Prostate gland (tissue), 2 donors: ENCODE measurements around the gene RNF128. TPM values are rescaled to one million over a fixed set of nuclear protein-coding genes. Genes with fewer than 3 reads are reported as not detected.

Experiments
- DNase-seq: peaks from one replicate; pipeline ENCODE4 v3.0.0-alpha.2; 2019; ENCODE audit warnings: low spot score
- H3K27ac ChIP-seq, 2 donors: fragments of 200-600 bp; sonication (generic); 2 replicates each; pipeline ENCODE4 v1.5.1; 2017 to 2019
- H3K27me3 ChIP-seq: fragments of 200-600 bp; sonication (generic); replicated peaks from 2 replicates; pipeline ENCODE4 v1.5.1; 2019; ENCODE audit not compliant: insufficient read depth
- H3K36me3 ChIP-seq, 2 donors: fragments of 200-600 bp; sonication (generic); 1 replicate in 1 of 2; 2 replicates in 1 of 2; pipeline versions ENCODE4 v1.5.1 to v1.8.1; 2017 to 2019
- H3K4me1 ChIP-seq: fragments of 200-600 bp; sonication (generic); replicated peaks from 2 replicates; pipeline ENCODE4 v1.5.1; 2019
- H3K4me3 ChIP-seq, 2 donors: fragments of 200-600 bp; sonication (generic); 2 replicates each; pipeline ENCODE4 v1.5.1; 2017 to 2019
- H3K9me3 ChIP-seq: fragments of 200-600 bp; sonication (generic); 2 replicates; pipeline ENCODE4 v1.5.1; 2017
- CTCF ChIP-seq, 4 experiments: fragments of 200-600 bp in 2 of 4; fragments of 450-650 bp in 2 of 4; sonication (generic) in 2 of 4; IDR thresholded peaks; 1 replicate in 3 of 4; 2 replicates in 1 of 4; pipeline ENCODE4 v1.5.1; 2016 to 2019; ENCODE audit warnings: antibody characterized with exemption in 4 of 4, mild to moderate bottlenecking in 2 of 4, moderate library complexity in 2 of 4
- POLR2A ChIP-seq: fragments of 450-650 bp; IDR thresholded peaks from one replicate; pipeline ENCODE4 v1.6.1; 2016; ENCODE audit warnings: antibody characterized with exemption, mild to moderate bottlenecking
- POLR2AphosphoS5 ChIP-seq: sonication (generic); formaldehyde crosslinking; IDR thresholded peaks from one replicate; pipeline ENCODE4 v1.6.1; 2017; ENCODE audit warnings: antibody characterized with exemption
- WGBS: methylation state at CpG from one replicate; pipeline ENCODE4 v1.1.5; 2018; 5-methylcytosine and 5-hydroxymethylcytosine counted together
- intact Hi-C: fragments of 100-400 bp; cut with DNase I; formaldehyde crosslinking; loops from one replicate; pipeline ENCODE4 v1.14.2; 2022
- total RNA-seq, 2 donors: library from RNA; depleted of rRNA; stranded (reverse); fragments of >200 nt; gene quantifications; one replicate each; pipeline ENCODE4 v1.1.0, GENCODE V29; 2016

Gene RNF128
- total RNA-seq, 2 donors from 2014 or later, result 1.9 to 10.5 TPM

GRCh38 chrX:106725931-106726330, 570 bp upstream of the RNF128 start:
- intact Hi-C loops, result no loop called here
- H3K27me3 ChIP-seq, result no peaks in the 10 kb centered on the region
- no peak overlapping the region for H3K27ac ChIP-seq
- no peak for DNase-seq
- no peaks in the 10 kb centered on the region for H3K36me3 ChIP-seq
- H3K4me1 ChIP-seq, result no peaks in the 10 kb centered on the region
- no peak for TF ChIP-seq POLR2AphosphoS5
- no peak for TF ChIP-seq CTCF (IDR thresholded peaks at IDR 0.05)
- TF ChIP-seq POLR2A, result no peak
- no peaks in the 10 kb centered on the region for H3K9me3 ChIP-seq
- WGBS, result 8% methylated on average over 8 of the region's 8 CpGs
- H3K4me3 ChIP-seq, result peak overlapping the region; percentile 33 to 38

- intact Hi-C loops, result no loop called here
- TF ChIP-seq POLR2AphosphoS5 (no peak), POLR2A (no peak), CTCF (IDR thresholded peaks at IDR 0.05) (no peak)
- Histone ChIP-seq H3K36me3 (no peaks in the 10 kb centered on the region), H3K4me3 (no peak overlapping the region), H3K27ac (no peak overlapping the region), H3K4me1 (no peaks in the 10 kb centered on the region), H3K9me3 (no peaks in the 10 kb centered on the region), H3K27me3 (no peaks in the 10 kb centered on the region)
- WGBS, result 81% methylated on average over 2 of the region's 2 CpGs
- DNase-seq, result no peak
Measured at GRCh38 chrX:106728337-106728736, 1.8 kb downstream of the RNF128 start.

- no peak for TF ChIP-seq CTCF (IDR thresholded peaks at IDR 0.05)
- TF ChIP-seq POLR2A, result no peak
- TF ChIP-seq POLR2AphosphoS5, result no peak
- Histone ChIP-seq H3K27me3 (no peaks in the 10 kb centered on the region), H3K36me3 (no peaks in the 10 kb centered on the region), H3K9me3 (no peaks in the 10 kb centered on the region), H3K4me3 (no peak overlapping the region), H3K4me1 (no peaks in the 10 kb centered on the region), H3K27ac (no peak overlapping the region)
- 52% methylated on average over 4 of the region's 4 CpGs for WGBS
- intact Hi-C loops, result no loop called here
- DNase-seq, result no peak
Measured at GRCh38 chrX:106730401-106730800, 3.9 kb downstream of the RNF128 start.

- H3K9me3 ChIP-seq, result no peaks in the 10 kb centered on the region
- H3K27me3 ChIP-seq, result no peaks in the 10 kb centered on the region
- H3K36me3 ChIP-seq, result no peaks in the 10 kb centered on the region
- H3K4me3 ChIP-seq, result no peak overlapping the region
- no peak for DNase-seq
- intact Hi-C loops, result no loop called here
- H3K27ac ChIP-seq, result no peak overlapping the region
- TF ChIP-seq POLR2AphosphoS5, result no peak
- no peak for TF ChIP-seq POLR2A
- TF ChIP-seq CTCF (IDR thresholded peaks at IDR 0.05), result no peak
- H3K4me1 ChIP-seq, result no peaks in the 10 kb centered on the region
Measured at GRCh38 chrX:106731590-106731989, 5.1 kb downstream of the RNF128 start.

GRCh38 chrX:106734827-106735226, 8.3 kb downstream of the RNF128 start:
- no peaks in the 10 kb centered on the region for H3K9me3 ChIP-seq
- no peak for TF ChIP-seq POLR2AphosphoS5
- TF ChIP-seq CTCF (IDR thresholded peaks at IDR 0.05), result no peak
- TF ChIP-seq POLR2A, result no peak
- no peaks in the 10 kb centered on the region for H3K27me3 ChIP-seq
- intact Hi-C loops, result no loop called here
- DNase-seq, result no peak
- no peak overlapping the region for H3K27ac ChIP-seq
- H3K4me1 ChIP-seq, result no peaks in the 10 kb centered on the region
- no peaks in the 10 kb centered on the region for H3K36me3 ChIP-seq
- WGBS, result 85% methylated on average over 3 of the region's 3 CpGs
- H3K4me3 ChIP-seq, result no peak overlapping the region
